GM12891 (cell line): ENCODE measurements around the gene GSTT4.

ENCODE experiments used
- POLR2A ChIP-seq: IDR thresholded peaks from 2 replicates; pipeline ENCODE4 v1.6.1; 2011; ENCODE audit warnings: low read depth, low read length, control low read depth
- SPI1 ChIP-seq: IDR thresholded peaks from 2 replicates; pipeline ENCODE4 v1.6.1; 2011; ENCODE audit warnings: low read depth, low read length, control low read depth

DNA sequence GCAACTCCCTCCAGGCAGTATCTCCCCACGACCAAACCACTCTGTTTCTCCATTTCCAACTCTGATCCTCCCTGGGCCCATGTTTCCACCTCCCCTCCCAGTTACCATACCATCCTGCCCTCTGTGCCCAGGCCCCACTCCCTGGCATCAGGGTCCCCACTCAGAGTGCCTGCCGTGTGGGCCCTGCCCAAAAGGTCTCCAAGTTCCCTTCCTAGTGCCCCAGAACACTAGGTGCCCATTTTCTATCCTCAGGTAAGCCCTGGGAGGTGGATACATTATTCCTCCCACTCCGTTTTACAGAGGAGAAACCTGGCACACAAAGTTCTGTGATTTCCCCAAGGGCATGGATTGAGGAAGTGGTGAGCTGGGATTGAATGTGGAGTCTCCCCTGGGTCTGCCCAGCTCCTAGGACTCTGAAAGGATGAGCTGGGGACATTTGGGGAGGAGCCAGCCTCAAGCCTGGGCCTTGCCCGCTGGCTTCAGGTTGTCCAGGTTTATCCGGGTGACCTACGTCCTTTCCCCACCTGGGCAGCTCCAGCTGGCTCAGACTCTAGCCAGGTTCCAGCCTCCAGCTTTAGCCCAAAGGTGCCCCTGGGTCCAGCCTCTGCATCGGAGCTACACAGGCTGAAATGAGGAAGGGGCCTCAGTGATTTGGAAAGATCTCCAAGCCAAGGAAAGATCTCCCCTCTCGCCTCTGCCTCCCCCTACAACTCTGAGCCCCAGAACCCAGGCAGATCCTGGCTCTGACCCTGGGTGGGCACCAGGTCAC is 2.2 kb upstream of the GSTT4 start:
- TF ChIP-seq POLR2A: no peak
- TF ChIP-seq SPI1: 0 out of 2 replicates have a peak, but pooled peaks have one; percentile 8
